Neural progenitor cell (in vitro differentiated cells): ENCODE results near the gene ERMP1. TPM values are rescaled to one million over a fixed set of nuclear protein-coding genes. Genes with fewer than 3 reads are reported as not detected.

ENCODE experiments used
- DNase-seq: peaks from one replicate; pipeline ENCODE4 v3.0.0-alpha.2; 2016; ENCODE audit warnings: low spot score
- H2AFZ ChIP-seq: fragments of 200-600 bp; sonication (generic); replicated peaks from 2 replicates; pipeline ENCODE4 v1.6.1; 2016; ENCODE audit warnings: antibody characterized with exemption
- H3F3A ChIP-seq: fragments of 200-600 bp; sonication (generic); 2 replicates; pipeline ENCODE4 v1.6.1; 2016; ENCODE audit warnings: antibody characterized with exemption, low read depth
- H3K27ac ChIP-seq: fragments of 200-600 bp; sonication (generic); 2 replicates; pipeline ENCODE4 v1.5.1; 2016; ENCODE audit warnings: mild to moderate bottlenecking
- H3K27me3 ChIP-seq: fragments of 200-600 bp; sonication (generic); 2 replicates; pipeline ENCODE4 v1.6.1; 2016; ENCODE audit warnings: mild to moderate bottlenecking, moderate library complexity
- H3K36me3 ChIP-seq: fragments of 200-600 bp; sonication (generic); 2 replicates; pipeline ENCODE4 v1.5.1; 2016
- H3K4me1 ChIP-seq: fragments of 200-600 bp; sonication (generic); 2 replicates; pipeline ENCODE4 v1.6.1; 2016; ENCODE audit warnings: mixed run types
- H3K4me2 ChIP-seq: fragments of 200-600 bp; sonication (generic); 2 replicates; pipeline ENCODE4 v1.6.1; 2016
- H3K4me3 ChIP-seq: fragments of 200-600 bp; sonication (generic); 2 replicates; pipeline ENCODE4 v1.5.1; 2016
- H3K79me2 ChIP-seq: fragments of 200-600 bp; sonication (generic); 2 replicates; pipeline ENCODE4 v1.6.1; 2016; ENCODE audit warnings: low read depth
- H3K9ac ChIP-seq: fragments of 200-600 bp; sonication (generic); 2 replicates; pipeline ENCODE4 v1.6.1; 2016
- H3K9me3 ChIP-seq: fragments of 200-600 bp; sonication (generic); 2 replicates; pipeline ENCODE4 v1.5.1; 2016; ENCODE audit warnings: low read depth
- H4K20me1 ChIP-seq: fragments of 200-600 bp; sonication (generic); 2 replicates; pipeline ENCODE4 v1.6.1; 2016; ENCODE audit warnings: low read depth
- H3K27ac Mint-ChIP-seq: 3 replicates; pipeline ENCODE4 v1.8.0; 2021; ENCODE audit warnings: mixed read lengths
- H3K27me3 Mint-ChIP-seq: 2 replicates; pipeline ENCODE4 v1.8.0; 2022; ENCODE audit warnings: low read depth, mild to moderate bottlenecking, inconsistent platforms, moderate library complexity, mixed read lengths; ENCODE audit not compliant: insufficient read depth
- H3K36me3 Mint-ChIP-seq: 3 replicates; pipeline ENCODE4 v1.8.0; 2021; ENCODE audit warnings: mixed read lengths
- H3K4me1 Mint-ChIP-seq: 3 replicates; pipeline ENCODE4 v1.8.0; 2021; ENCODE audit warnings: mixed read lengths
- H3K4me3 Mint-ChIP-seq: 3 replicates; pipeline ENCODE4 v1.8.0; 2021; ENCODE audit warnings: mild to moderate bottlenecking, moderate library complexity, mixed read lengths
- H3K9me3 Mint-ChIP-seq: 3 replicates; pipeline ENCODE4 v1.8.0; 2020; ENCODE audit warnings: mixed read lengths
- EZH2 ChIP-seq: fragments of 200-600 bp; sonication (generic); IDR thresholded peaks from 2 replicates; pipeline ENCODE4 v1.6.1; 2017; ENCODE audit warnings: antibody characterized with exemption, mild to moderate bottlenecking, moderate library complexity
- EZH2phosphoT487 ChIP-seq: fragments of 200-600 bp; sonication (generic); IDR thresholded peaks from 2 replicates; pipeline ENCODE4 v1.6.1; 2017; ENCODE audit warnings: antibody characterized with exemption
- total RNA-seq: library from RNA; depleted of rRNA; stranded (reverse); fragments of >200 nt; gene quantifications from 2 replicates; pipeline ENCODE4 v1.2.3, GENCODE V29; 2015; ENCODE audit warnings: low replicate concordance
- TF ChIP-seq, protein P1 (sequence below): fragments of 200-600 bp; sonication (generic); IDR thresholded peaks from 2 replicates; pipeline ENCODE4 v1.5.1; 2017; ENCODE audit warnings: antibody characterized with exemption, mild to moderate bottlenecking

Gene ERMP1
- total RNA-seq, 1 donor from 2014 or later = 25.5 TPM

DNA sequence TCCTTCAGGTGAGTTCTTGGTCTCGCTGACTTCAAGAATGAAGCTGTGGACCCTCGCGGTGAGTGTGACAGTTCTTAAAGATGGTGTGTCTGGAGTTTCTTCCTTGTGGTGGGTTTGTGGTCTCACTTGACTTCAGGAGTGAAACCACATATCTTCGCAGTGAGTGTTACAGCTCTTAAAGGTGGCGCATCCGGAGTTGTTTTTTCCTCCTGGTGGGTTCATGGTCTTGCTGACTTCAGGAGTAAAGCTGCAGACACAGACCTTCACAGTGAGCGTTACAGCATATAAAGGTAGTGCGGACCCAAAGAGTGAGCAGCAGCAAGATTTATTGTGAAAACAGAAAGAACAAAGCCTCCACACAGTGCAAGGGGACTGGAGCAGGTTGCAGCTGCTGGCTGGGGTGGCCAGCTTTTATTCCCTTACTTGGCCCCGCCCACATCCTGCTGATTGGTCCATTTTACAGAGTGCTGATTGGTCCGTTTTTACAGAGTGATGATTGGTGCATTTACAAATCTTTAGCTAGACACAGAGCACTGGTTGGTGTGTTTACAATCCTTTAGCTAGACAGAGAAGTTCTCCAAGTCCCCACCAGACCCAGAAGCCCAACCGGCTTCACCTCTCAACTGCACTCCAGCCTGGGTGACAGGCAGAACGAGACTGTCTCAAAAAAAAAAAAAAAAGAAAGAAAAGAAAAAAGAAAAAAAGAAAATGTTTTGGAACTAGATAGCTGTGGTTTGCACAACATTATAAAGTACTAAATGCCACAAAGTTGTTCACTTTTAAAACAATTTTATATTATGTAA is 9.1 kb upstream of the ERMP1 start:
- H3K27me3 ChIP-seq = no peaks in the 10 kb centered on the region
- no peaks in the 10 kb centered on the region for H3K36me3 Mint-ChIP-seq

DNA sequence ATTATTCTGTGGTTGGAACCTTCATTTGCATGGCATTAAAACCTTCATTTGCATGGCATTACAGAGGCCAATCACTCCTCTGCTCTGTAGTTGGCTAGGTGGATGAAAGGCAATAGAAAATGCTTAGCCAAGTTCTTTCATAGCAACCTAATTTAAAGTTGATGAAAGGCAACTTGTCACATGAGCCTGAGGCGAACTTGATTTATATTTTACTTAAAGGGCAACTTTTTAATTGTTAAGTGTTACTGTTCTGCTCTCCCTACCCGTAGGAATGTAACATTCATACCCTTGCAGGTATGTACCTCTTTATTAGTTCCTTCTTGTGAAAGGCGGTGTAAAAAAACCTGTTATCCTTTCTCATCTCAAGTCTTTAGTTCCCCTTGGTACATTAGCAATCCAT is 7.9 kb upstream of the ERMP1 start:
- Histone ChIP-seq H3K27me3 (no peaks in the 10 kb centered on the region), H4K20me1 (no peaks in the 10 kb centered on the region), H3K79me2 (no peaks in the 10 kb centered on the region), H3K4me2 (no peak overlapping the region), H3K27ac (no peak overlapping the region), H3K9me3 (no peaks in the 10 kb centered on the region), H3K9ac (no peak overlapping the region), H2AFZ (no peak overlapping the region), H3K4me1 (peaks cover 11% of the 10 kb centered on the region), H3K36me3 (no peaks in the 10 kb centered on the region), H3K4me3 (no peak overlapping the region), H3F3A (no peaks in the 10 kb centered on the region)
- H3K36me3 Mint-ChIP-seq = no peaks in the 10 kb centered on the region
- no peak for DNase-seq
- TF ChIP-seq, protein P1, sequence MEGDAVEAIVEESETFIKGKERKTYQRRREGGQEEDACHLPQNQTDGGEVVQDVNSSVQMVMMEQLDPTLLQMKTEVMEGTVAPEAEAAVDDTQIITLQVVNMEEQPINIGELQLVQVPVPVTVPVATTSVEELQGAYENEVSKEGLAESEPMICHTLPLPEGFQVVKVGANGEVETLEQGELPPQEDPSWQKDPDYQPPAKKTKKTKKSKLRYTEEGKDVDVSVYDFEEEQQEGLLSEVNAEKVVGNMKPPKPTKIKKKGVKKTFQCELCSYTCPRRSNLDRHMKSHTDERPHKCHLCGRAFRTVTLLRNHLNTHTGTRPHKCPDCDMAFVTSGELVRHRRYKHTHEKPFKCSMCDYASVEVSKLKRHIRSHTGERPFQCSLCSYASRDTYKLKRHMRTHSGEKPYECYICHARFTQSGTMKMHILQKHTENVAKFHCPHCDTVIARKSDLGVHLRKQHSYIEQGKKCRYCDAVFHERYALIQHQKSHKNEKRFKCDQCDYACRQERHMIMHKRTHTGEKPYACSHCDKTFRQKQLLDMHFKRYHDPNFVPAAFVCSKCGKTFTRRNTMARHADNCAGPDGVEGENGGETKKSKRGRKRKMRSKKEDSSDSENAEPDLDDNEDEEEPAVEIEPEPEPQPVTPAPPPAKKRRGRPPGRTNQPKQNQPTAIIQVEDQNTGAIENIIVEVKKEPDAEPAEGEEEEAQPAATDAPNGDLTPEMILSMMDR = no peak
- TF ChIP-seq EZH2 (no peak), EZH2phosphoT487 (no peak)
- H3K4me3 Mint-ChIP-seq = no peak overlapping the region
- peaks cover 7% of the 10 kb centered on the region for H3K4me1 Mint-ChIP-seq
- H3K9me3 Mint-ChIP-seq = no peaks in the 10 kb centered on the region
- H3K27me3 Mint-ChIP-seq = peaks cover 2% of the 10 kb centered on the region
- H3K27ac Mint-ChIP-seq = no peak overlapping the region

More for the DNA sequence above, 9.1 kb upstream of the ERMP1 start:
- Histone ChIP-seq H3F3A (no peaks in the 10 kb centered on the region), H3K4me2 (no peak overlapping the region), H3K4me3 (no peak overlapping the region), H3K36me3 (no peaks in the 10 kb centered on the region), H3K4me1 (peaks cover 11% of the 10 kb centered on the region), H2AFZ (no peak overlapping the region), H3K27ac (no peak overlapping the region), H3K9ac (no peak overlapping the region), H3K9me3 (no peaks in the 10 kb centered on the region), H3K79me2 (no peaks in the 10 kb centered on the region), H4K20me1 (no peaks in the 10 kb centered on the region)
- H3K27me3 Mint-ChIP-seq = peaks cover 2% of the 10 kb centered on the region
- no peak for DNase-seq
- no peaks in the 10 kb centered on the region for H3K9me3 Mint-ChIP-seq
- H3K4me1 Mint-ChIP-seq = peaks cover 7% of the 10 kb centered on the region
- H3K4me3 Mint-ChIP-seq = no peak overlapping the region
- TF ChIP-seq EZH2 (no peak), EZH2phosphoT487 (no peak)
- no peak overlapping the region for H3K27ac Mint-ChIP-seq

DNA sequence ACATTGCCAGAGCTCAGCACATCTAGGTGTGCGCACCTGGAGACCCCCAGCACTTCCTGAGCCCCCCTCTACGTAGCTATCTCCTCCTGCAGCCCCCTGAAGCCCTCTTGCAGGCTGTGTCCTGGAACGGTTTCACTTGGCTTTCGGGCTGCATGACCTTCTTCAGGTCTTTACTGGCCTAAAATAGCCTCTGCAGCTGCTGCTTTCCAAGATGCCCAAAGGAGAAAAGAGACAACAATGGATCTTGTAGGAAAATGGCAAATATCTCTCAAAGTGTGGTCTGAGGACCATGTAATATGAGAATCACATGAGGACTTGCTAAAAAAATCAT is 6.6 kb upstream of the ERMP1 start:
- no peaks in the 10 kb centered on the region for H3K9me3 Mint-ChIP-seq

More for the DNA sequence above, 6.6 kb upstream of the ERMP1 start:
- no peaks in the 10 kb centered on the region for H3F3A ChIP-seq
- Mint-ChIP-seq H3K36me3 (no peaks in the 10 kb centered on the region), H3K27me3 (peaks cover 2% of the 10 kb centered on the region), H3K27ac (no peak overlapping the region), H3K4me1 (peaks cover 7% of the 10 kb centered on the region), H3K4me3 (no peak overlapping the region)
- no peaks in the 10 kb centered on the region for H4K20me1 ChIP-seq
- no peak for DNase-seq
- H3K9ac ChIP-seq = no peak overlapping the region
- no peak overlapping the region for H3K27ac ChIP-seq
- no peaks in the 10 kb centered on the region for H3K9me3 ChIP-seq
- no peak overlapping the region for H3K4me3 ChIP-seq
- H3K4me1 ChIP-seq = peaks cover 11% of the 10 kb centered on the region
- no peak overlapping the region for H3K4me2 ChIP-seq
- no peaks in the 10 kb centered on the region for H3K27me3 ChIP-seq
- no peaks in the 10 kb centered on the region for H3K36me3 ChIP-seq
- H3K79me2 ChIP-seq = no peaks in the 10 kb centered on the region
- no peak overlapping the region for H2AFZ ChIP-seq
- TF ChIP-seq EZH2 (no peak), EZH2phosphoT487 (no peak)
- TF ChIP-seq, protein P1 = no peak
